Vagina (tissue), 2 donors: Measurements from ENCODE around the gene CBFA2T3.

ENCODE experiments used
- POLR2A ChIP-seq, 2 donors: fragments of 450-650 bp; IDR thresholded peaks; one replicate each; pipeline ENCODE4 v1.6.1; 2017; ENCODE audit warnings: antibody characterized with exemption in 2 of 2, mild to moderate bottlenecking in 2 of 2, moderate library complexity in 2 of 2
- POLR2AphosphoS5 ChIP-seq, 2 donors: sonication (generic); formaldehyde crosslinking; IDR thresholded peaks; one replicate each; pipeline ENCODE4 v1.9.0; 2017; ENCODE audit warnings: antibody characterized with exemption in 2 of 2, mild to moderate bottlenecking in 2 of 2, low read depth in 1 of 2; ENCODE audit not compliant: insufficient read depth in 1 of 2
- TF ChIP-seq, protein P1 (sequence below), 3 experiments: fragments of 450-650 bp in 2 of 3; fragments of 200-600 bp in 1 of 3; sonication (generic) in 1 of 3; IDR thresholded peaks; one replicate each; pipeline ENCODE4 v1.5.1; 2017 to 2019; ENCODE audit warnings: antibody characterized with exemption in 3 of 3, mild to moderate bottlenecking in 2 of 3, moderate library complexity in 2 of 3

DNA sequence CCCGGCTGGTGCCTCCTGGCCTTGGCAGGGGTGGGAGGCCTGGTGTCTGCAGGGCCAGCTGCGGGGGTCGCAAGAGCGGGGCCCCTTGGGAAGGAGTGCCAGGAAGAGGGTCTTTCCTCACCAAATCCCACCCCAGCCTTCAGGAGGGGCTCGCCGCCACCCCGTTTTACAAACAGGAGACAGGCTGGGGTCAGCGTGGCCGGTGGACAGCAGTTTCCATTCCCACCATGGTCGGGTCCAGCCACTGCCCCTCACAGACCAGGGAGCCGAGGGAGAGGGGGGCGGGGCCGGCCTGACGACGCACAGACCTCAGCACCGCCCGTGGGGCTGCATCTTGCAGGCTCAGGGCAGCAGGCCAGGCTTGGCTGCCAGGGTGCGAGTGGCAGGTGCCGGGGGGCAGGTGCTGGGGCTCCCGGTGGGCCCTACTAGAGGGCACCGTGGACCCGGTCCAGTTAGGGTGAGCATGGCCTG lies 7.6 kb downstream of the CBFA2T3 start:
- TF ChIP-seq, protein P1, sequence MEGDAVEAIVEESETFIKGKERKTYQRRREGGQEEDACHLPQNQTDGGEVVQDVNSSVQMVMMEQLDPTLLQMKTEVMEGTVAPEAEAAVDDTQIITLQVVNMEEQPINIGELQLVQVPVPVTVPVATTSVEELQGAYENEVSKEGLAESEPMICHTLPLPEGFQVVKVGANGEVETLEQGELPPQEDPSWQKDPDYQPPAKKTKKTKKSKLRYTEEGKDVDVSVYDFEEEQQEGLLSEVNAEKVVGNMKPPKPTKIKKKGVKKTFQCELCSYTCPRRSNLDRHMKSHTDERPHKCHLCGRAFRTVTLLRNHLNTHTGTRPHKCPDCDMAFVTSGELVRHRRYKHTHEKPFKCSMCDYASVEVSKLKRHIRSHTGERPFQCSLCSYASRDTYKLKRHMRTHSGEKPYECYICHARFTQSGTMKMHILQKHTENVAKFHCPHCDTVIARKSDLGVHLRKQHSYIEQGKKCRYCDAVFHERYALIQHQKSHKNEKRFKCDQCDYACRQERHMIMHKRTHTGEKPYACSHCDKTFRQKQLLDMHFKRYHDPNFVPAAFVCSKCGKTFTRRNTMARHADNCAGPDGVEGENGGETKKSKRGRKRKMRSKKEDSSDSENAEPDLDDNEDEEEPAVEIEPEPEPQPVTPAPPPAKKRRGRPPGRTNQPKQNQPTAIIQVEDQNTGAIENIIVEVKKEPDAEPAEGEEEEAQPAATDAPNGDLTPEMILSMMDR (IDR thresholded peaks at IDR 0.05): no peak
- no peak for TF ChIP-seq POLR2A (IDR thresholded peaks at IDR 0.05)
- no peak for TF ChIP-seq POLR2AphosphoS5 (IDR thresholded peaks at IDR 0.05; ENCODE audit: insufficient read depth in 1 of 2, low read depth in 1 of 2)
